Neural progenitor cell (in vitro differentiated cells): ENCODE measurements around the gene SLC2A14.

ENCODE experiments used
- CTCF ChIP-seq: fragments of 200-600 bp; sonication (generic); IDR thresholded peaks from 2 replicates; pipeline ENCODE4 v1.5.1; 2017; ENCODE audit warnings: antibody characterized with exemption, mild to moderate bottlenecking
- EZH2 ChIP-seq: fragments of 200-600 bp; sonication (generic); IDR thresholded peaks from 2 replicates; pipeline ENCODE4 v1.6.1; 2017; ENCODE audit warnings: antibody characterized with exemption, mild to moderate bottlenecking, moderate library complexity
- EZH2phosphoT487 ChIP-seq: fragments of 200-600 bp; sonication (generic); IDR thresholded peaks from 2 replicates; pipeline ENCODE4 v1.6.1; 2017; ENCODE audit warnings: antibody characterized with exemption

GRCh38 chr12:7834701-7835100 is 38.0 kb downstream of the SLC2A14 start:
- TF ChIP-seq CTCF, result no peak
- TF ChIP-seq EZH2phosphoT487, result no peak
- TF ChIP-seq EZH2, result no peak
